Endothelial cell (in vitro differentiated cells): ENCODE data around the gene RCL1. TPM values are rescaled to one million over a fixed set of nuclear protein-coding genes. Genes with fewer than 3 reads are reported as not detected.

Source experiments
- DNase-seq: peaks from one replicate; pipeline ENCODE4 v3.0.0; 2021; ENCODE audit warnings: low spot score
- H3K27ac Mint-ChIP-seq: one replicate; pipeline ENCODE4 v1.8.0; 2021; ENCODE audit warnings: mixed read lengths, inconsistent platforms; ENCODE audit not compliant: unreplicated experiment
- H3K27me3 Mint-ChIP-seq: one replicate; pipeline ENCODE4 v1.8.0; 2021; ENCODE audit warnings: mild to moderate bottlenecking, moderate library complexity, mixed read lengths, inconsistent platforms; ENCODE audit not compliant: unreplicated experiment
- H3K36me3 Mint-ChIP-seq: one replicate; pipeline ENCODE4 v1.8.0; 2021; ENCODE audit warnings: mild to moderate bottlenecking, low read depth, mixed read lengths, inconsistent platforms; ENCODE audit not compliant: unreplicated experiment
- H3K4me1 Mint-ChIP-seq: one replicate; pipeline ENCODE4 v1.8.0; 2021; ENCODE audit warnings: mild to moderate bottlenecking, mixed read lengths, inconsistent platforms; ENCODE audit not compliant: unreplicated experiment
- H3K4me3 Mint-ChIP-seq: one replicate; pipeline ENCODE4 v1.8.0; 2021; ENCODE audit warnings: mild to moderate bottlenecking, mixed read lengths, inconsistent platforms; ENCODE audit not compliant: unreplicated experiment
- H3K9me3 Mint-ChIP-seq: one replicate; pipeline ENCODE4 v1.8.0; 2021; ENCODE audit warnings: mixed read lengths, inconsistent platforms; ENCODE audit not compliant: unreplicated experiment
- total RNA-seq: library from RNA; stranded (reverse); fragmentation: NEBNext Ultra II Directional; extraction: Animal tissue kit (Norgen Biotek cat#: 25700); gene quantifications from one replicate; pipeline ENCODE4 v1.2.1, GENCODE V29; 2021; ENCODE audit not compliant: unreplicated experiment
- TF ChIP-seq, protein P1 (sequence below): fragments of 200-600 bp; sonication (generic); IDR thresholded peaks from one replicate; pipeline ENCODE4 v1.5.0; 2021; ENCODE audit warnings: antibody characterized with exemption; ENCODE audit not compliant: unreplicated experiment

RCL1 gene
- total RNA-seq, 1 donor from 2014 or later, result 12.2 TPM

GRCh38 chr9:4801156-4801555, 8.4 kb downstream of the RCL1 start:
- H3K9me3 Mint-ChIP-seq, result no peaks in the 10 kb centered on the region
- H3K4me1 Mint-ChIP-seq, result peaks cover 18% of the 10 kb centered on the region
- H3K27ac Mint-ChIP-seq, result no peak overlapping the region
- DNase-seq, result no peak
- peaks cover 5% of the 10 kb centered on the region for H3K36me3 Mint-ChIP-seq
- TF ChIP-seq, protein P1, sequence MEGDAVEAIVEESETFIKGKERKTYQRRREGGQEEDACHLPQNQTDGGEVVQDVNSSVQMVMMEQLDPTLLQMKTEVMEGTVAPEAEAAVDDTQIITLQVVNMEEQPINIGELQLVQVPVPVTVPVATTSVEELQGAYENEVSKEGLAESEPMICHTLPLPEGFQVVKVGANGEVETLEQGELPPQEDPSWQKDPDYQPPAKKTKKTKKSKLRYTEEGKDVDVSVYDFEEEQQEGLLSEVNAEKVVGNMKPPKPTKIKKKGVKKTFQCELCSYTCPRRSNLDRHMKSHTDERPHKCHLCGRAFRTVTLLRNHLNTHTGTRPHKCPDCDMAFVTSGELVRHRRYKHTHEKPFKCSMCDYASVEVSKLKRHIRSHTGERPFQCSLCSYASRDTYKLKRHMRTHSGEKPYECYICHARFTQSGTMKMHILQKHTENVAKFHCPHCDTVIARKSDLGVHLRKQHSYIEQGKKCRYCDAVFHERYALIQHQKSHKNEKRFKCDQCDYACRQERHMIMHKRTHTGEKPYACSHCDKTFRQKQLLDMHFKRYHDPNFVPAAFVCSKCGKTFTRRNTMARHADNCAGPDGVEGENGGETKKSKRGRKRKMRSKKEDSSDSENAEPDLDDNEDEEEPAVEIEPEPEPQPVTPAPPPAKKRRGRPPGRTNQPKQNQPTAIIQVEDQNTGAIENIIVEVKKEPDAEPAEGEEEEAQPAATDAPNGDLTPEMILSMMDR, result no peak
- peaks cover 2% of the 10 kb centered on the region for H3K27me3 Mint-ChIP-seq
- H3K4me3 Mint-ChIP-seq, result no peak overlapping the region

- DNase-seq, result no peak
- Mint-ChIP-seq H3K27ac (no peak overlapping the region), H3K9me3 (no peaks in the 10 kb centered on the region), H3K4me3 (no peak overlapping the region), H3K4me1 (peaks cover 6% of the 10 kb centered on the region), H3K36me3 (peaks cover 5% of the 10 kb centered on the region), H3K27me3 (peaks cover 3% of the 10 kb centered on the region)
- TF ChIP-seq, protein P1, result no peak
These were observed 11.2 kb downstream of the RCL1 start for GRCh38 chr9:4803670-4804530.

DNA sequence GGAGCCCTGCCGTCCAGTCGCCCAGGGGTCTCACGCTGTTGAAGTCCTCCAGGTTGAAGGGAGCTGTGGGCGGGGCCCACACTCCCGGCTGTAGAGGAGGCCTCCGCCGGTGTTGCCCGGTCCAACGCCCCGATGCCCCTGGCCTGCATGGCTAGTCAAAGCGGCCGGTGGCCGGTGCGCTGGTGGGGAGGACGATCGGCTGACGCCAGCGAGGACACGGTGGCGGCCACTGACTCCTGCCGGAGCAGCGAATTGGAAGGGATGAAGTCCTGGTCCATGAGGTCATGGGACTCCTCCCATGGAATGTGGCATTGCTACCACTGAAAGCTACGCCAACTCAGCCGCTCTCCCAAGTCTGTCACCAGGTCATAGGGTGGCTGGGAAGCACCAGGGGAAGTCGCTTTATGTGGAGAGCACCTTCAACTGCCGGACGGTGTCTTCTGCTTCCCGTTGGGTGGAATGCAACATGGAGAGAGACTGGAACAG, 11.8 kb downstream of the RCL1 start:
- H3K4me1 Mint-ChIP-seq, result no peaks in the 10 kb centered on the region
- peaks cover 5% of the 10 kb centered on the region for H3K36me3 Mint-ChIP-seq
- H3K27me3 Mint-ChIP-seq, result peaks cover 2% of the 10 kb centered on the region
- no peak overlapping the region for H3K27ac Mint-ChIP-seq
- no peak overlapping the region for H3K4me3 Mint-ChIP-seq
- no peaks in the 10 kb centered on the region for H3K9me3 Mint-ChIP-seq
- TF ChIP-seq, protein P1, result no peak
- no peak for DNase-seq

DNA sequence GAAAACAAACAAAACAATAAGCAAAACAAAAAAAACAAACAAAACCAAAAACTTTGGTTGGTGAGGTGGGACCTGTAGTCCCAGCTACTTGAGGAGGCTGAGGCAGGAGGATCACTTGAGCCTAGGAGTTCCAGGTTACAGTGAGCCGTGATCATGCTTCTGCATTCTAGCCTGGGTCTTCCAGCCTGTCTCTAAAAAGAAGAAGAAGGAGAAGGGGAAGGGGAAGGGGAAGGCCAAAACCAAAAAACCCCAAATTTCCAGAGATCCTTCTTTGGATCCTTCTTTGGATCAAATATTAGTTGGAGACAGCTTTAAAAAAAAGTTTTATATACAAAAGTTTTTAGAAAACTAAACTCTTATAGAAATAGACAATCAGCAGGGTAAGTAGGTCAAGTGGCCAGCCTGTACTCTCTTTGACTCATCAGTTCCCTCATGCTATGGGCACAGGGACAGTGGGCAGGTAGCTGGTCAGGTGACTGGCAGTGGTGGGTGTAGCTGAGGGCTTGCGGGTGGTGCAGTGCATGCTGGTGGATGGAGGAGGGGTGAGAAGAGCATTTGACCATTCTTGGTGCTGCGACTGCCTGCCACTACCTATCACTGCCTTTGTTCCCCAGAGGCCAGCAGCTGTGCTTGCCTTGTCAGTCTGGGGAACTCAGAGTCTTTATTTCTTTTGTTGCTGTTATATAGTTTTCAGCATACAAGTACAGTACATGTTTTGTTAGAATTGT, 12.6 kb downstream of the RCL1 start:
- no peaks in the 10 kb centered on the region for H3K4me1 Mint-ChIP-seq
- DNase-seq, result no peak
- H3K9me3 Mint-ChIP-seq, result no peaks in the 10 kb centered on the region
- no peak overlapping the region for H3K4me3 Mint-ChIP-seq
- no peak overlapping the region for H3K27ac Mint-ChIP-seq
- peaks cover 2% of the 10 kb centered on the region for H3K27me3 Mint-ChIP-seq
- TF ChIP-seq, protein P1, result no peak
- H3K36me3 Mint-ChIP-seq, result peaks cover 5% of the 10 kb centered on the region

- DNase-seq, result no peak
- no peaks in the 10 kb centered on the region for H3K4me1 Mint-ChIP-seq
- TF ChIP-seq, protein P1, result no peak
- no peaks in the 10 kb centered on the region for H3K9me3 Mint-ChIP-seq
- no peak overlapping the region for H3K4me3 Mint-ChIP-seq
- no peak overlapping the region for H3K27ac Mint-ChIP-seq
- peaks cover 2% of the 10 kb centered on the region for H3K27me3 Mint-ChIP-seq
- peaks cover 3% of the 10 kb centered on the region for H3K36me3 Mint-ChIP-seq
These were observed 17.8 kb downstream of the RCL1 start for GRCh38 chr9:4810565-4810964.
